ENCODE measurements around the gene GHDC.

GRCh38 chr17:42225646-42226045 lies 31.4 kb upstream of the GHDC start:
- TF ChIP-seq CTCF (optimal IDR thresholded peaks at IDR 0.05 in 1 of 3, IDR thresholded peaks at IDR 0.05 in 1 of 3, conservative IDR thresholded peaks at IDR 0.05 in 1 of 3; ENCODE audit: extremely low read depth in 1 of 3, insufficient read depth in 2 of 3, low read length in 3 of 3): no peak
- TF ChIP-seq EZH2 (IDR thresholded peaks at IDR 0.05; ENCODE audit: low read length): no peak
